Bronchial epithelial cell (primary cell): ENCODE data around the gene TYSND1. TPM values are rescaled to one million over a fixed set of nuclear protein-coding genes. Genes with fewer than 3 reads are reported as not detected.

Experiments used
- DNase-seq: peaks from one replicate; pipeline ENCODE4 v3.0.0-alpha.2; 2010; ENCODE audit warnings: low read depth
- FAIRE-seq: peaks from 2 replicates; lab custom pipeline; 2011; peaks lifted over from hg19 to GRCh38; lab: Jason Lieb, UNC
- H3K27me3 ChIP-seq: 2 replicates; pipeline ENCODE4 v1.5.1; 2011; ENCODE audit warnings: low read length; ENCODE audit not compliant: control insufficient read depth, insufficient read depth
- H3K36me3 ChIP-seq: 2 replicates; pipeline ENCODE4 v1.5.1; 2011; ENCODE audit warnings: low read length; ENCODE audit not compliant: control insufficient read depth, insufficient read depth
- H3K4me3 ChIP-seq: 2 replicates; pipeline ENCODE4 v1.5.1; 2011; ENCODE audit warnings: mild to moderate bottlenecking, low read depth, low read length, control low read depth
- total RNA-seq: library from RNA; depleted of rRNA; stranded (reverse); fragments of >200 nt; gene quantifications from 2 replicates; pipeline ENCODE4 v1.2.1, GENCODE V29; 2014
- TF ChIP-seq, protein P1 (sequence below): IDR thresholded peaks from 2 replicates; pipeline ENCODE4 v1.5.1; 2011; ENCODE audit warnings: mild to moderate bottlenecking, moderate library complexity, low read length, control low read depth, inconsistent platforms; ENCODE audit not compliant: insufficient read depth, severe bottlenecking

Gene TYSND1
- total RNA-seq, 1 donor from 2014 or later = 32.1 TPM

DNA sequence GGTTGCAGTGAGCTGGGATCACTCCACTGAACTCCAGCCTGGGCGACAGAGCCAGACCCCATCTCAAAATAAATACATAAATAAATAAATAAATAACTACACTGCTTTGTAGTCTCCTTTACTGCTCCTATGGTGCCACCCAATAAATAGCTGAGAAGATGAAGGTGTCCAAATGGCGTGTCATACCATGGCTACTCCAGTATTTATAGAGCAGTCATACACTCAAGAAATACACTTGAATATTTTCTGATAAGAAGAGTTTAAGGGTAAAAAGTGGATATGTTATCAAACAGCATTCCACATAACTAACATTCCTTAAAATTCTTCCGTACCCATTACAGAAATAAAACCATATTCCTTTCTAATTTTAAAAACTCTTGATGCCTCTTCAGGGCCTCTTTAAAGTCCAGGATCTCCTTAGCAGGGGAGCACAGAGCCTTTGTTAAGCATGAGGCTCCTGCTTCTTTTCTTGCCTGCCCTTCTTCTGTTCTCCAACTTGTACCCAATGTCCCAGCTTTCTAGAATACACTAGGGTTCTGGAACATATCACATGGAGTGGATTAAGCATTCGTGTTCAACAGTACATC lies 31.7 kb upstream of the TYSND1 start:
- no peaks in the 10 kb centered on the region for H3K27me3 ChIP-seq
- no peak for FAIRE-seq

GRCh38 chr10:70176441-70176840 lies 29.9 kb upstream of the TYSND1 start:
- Histone ChIP-seq H3K4me3 (no peak overlapping the region), H3K36me3 (no peaks in the 10 kb centered on the region), H3K27me3 (no peaks in the 10 kb centered on the region)
- FAIRE-seq = no peak
- peak; percentile 34 for DNase-seq
- TF ChIP-seq, protein P1, sequence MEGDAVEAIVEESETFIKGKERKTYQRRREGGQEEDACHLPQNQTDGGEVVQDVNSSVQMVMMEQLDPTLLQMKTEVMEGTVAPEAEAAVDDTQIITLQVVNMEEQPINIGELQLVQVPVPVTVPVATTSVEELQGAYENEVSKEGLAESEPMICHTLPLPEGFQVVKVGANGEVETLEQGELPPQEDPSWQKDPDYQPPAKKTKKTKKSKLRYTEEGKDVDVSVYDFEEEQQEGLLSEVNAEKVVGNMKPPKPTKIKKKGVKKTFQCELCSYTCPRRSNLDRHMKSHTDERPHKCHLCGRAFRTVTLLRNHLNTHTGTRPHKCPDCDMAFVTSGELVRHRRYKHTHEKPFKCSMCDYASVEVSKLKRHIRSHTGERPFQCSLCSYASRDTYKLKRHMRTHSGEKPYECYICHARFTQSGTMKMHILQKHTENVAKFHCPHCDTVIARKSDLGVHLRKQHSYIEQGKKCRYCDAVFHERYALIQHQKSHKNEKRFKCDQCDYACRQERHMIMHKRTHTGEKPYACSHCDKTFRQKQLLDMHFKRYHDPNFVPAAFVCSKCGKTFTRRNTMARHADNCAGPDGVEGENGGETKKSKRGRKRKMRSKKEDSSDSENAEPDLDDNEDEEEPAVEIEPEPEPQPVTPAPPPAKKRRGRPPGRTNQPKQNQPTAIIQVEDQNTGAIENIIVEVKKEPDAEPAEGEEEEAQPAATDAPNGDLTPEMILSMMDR = no peak

More for the DNA sequence above, 31.7 kb upstream of the TYSND1 start:
- DNase-seq = no peak
- H3K36me3 ChIP-seq = no peaks in the 10 kb centered on the region
- H3K4me3 ChIP-seq = no peak overlapping the region
- TF ChIP-seq, protein P1 = no peak

DNA sequence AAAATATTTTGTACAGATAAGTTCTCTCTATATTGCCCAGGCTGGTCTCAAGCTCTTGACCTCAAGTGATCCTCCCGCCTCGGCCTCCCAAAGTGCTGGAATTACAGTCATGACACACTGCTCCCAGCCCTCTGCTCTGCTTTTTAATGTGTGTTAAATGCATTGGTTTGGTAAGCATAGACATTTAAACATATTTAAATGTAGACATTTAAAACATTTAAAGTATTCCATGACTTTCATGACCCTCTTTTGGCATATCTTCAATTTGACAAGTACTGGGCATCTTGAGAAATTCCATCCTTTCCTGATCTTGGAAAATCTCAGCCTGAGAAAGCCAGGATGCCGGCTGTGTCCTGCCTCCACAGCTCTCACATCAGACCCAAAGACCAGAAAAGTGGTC lies 29.0 kb upstream of the TYSND1 start:
- FAIRE-seq (no peak), DNase-seq (no peak)
- Histone ChIP-seq H3K27me3 (no peaks in the 10 kb centered on the region), H3K36me3 (no peaks in the 10 kb centered on the region), H3K4me3 (no peak overlapping the region)
- TF ChIP-seq, protein P1 = no peak

DNA sequence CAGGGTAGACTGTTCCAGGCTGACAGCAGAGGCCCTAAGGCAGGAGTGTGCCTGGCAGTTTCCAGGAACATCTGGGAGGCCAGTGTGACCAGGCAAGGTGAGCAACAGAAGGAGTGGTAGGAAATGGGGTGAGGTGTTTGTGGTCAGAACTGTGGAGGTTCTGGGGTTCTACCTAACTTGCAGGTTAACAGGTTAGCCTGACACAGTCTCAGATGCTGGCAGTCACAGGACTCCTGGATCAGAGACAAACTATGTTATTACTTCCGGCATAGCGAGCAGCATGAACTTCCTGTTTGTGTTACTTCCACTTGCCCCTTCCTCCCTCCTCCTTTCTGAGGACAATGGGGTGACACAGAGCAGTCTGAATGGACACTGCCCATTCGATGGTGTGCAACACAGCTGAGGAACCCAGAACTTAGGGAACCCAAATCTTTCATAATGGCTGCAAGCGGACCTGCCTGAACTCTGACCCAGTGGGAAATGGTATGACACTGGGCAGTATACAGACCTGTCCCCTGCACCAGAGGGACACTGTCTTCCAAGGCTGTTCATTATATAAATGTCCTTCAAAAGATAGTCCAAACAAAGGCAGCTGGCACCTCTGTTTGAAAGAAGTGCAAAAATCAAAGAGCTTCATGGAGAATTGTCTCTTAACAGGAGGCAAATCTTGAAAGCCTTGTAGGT lies 27.7 kb upstream of the TYSND1 start:
- FAIRE-seq (no peak), DNase-seq (peak; percentile 35)
- TF ChIP-seq, protein P1 = no peak
- H3K27me3 ChIP-seq = no peaks in the 10 kb centered on the region
- no peaks in the 10 kb centered on the region for H3K36me3 ChIP-seq
- H3K4me3 ChIP-seq = no peak overlapping the region

- FAIRE-seq = no peak
- Histone ChIP-seq H3K27me3 (no peaks in the 10 kb centered on the region), H3K36me3 (peaks cover 3% of the 10 kb centered on the region), H3K4me3 (peak overlapping the region; percentile 96)
- no peak for DNase-seq
- TF ChIP-seq, protein P1 = no peak
Measured at GRCh38 chr10:70169649-70170364, 23.3 kb upstream of the TYSND1 start.
